Activated B cell treated with CpG ODN at 0.5 μM for 24 hours (primary cell): ENCODE results near the gene MIOX. TPM values are rescaled to one million over a fixed set of nuclear protein-coding genes. Genes with fewer than 3 reads are reported as not detected.
"Not testable (repeated sequence)": the region's sequence is repeated elsewhere in the genome, so short reads cannot be mapped to it uniquely, and the experiment has no call there.

Experiments used
- ATAC-seq: fragments of 200-7000 bp; cut with Tn5 transposase; one replicate; pipeline ENCODE4 v1.10.0; 2021; ENCODE audit warnings: low read depth, mild to moderate bottlenecking, moderate library complexity
- CTCF ChIA-PET: fragments of 350-600 bp; sonication (Branson Sonifier 250); formaldehyde crosslinking; loops from one replicate; lab custom pipeline; 2021; ENCODE audit warnings: antibody characterized with exemption; lab: Charles Lee
- POLR2A ChIA-PET: fragments of 350-600 bp; sonication (Branson Sonifier 250); formaldehyde crosslinking; loops from one replicate; lab custom pipeline; 2021; ENCODE audit warnings: antibody characterized with exemption; lab: Charles Lee
- DNase-seq: peaks from one replicate; pipeline ENCODE4 v3.0.0; 2022
- H3K27ac Mint-ChIP-seq: one replicate; pipeline ENCODE4 v1.8.0; 2020; ENCODE audit warnings: mixed read lengths
- H3K27me3 Mint-ChIP-seq: one replicate; pipeline ENCODE4 v1.8.0; 2021; ENCODE audit warnings: mixed read lengths
- H3K36me3 Mint-ChIP-seq: one replicate; pipeline ENCODE4 v1.8.0; 2021; ENCODE audit warnings: low read depth, mixed read lengths
- H3K4me1 Mint-ChIP-seq: one replicate; pipeline ENCODE4 v1.8.0; 2021; ENCODE audit warnings: mixed read lengths
- H3K4me3 Mint-ChIP-seq: one replicate; pipeline ENCODE4 v1.8.0; 2020; ENCODE audit warnings: mild to moderate bottlenecking, mixed read lengths
- H3K9me3 Mint-ChIP-seq: one replicate; pipeline ENCODE4 v1.8.0; 2020; ENCODE audit warnings: mixed read lengths
- CTCF ChIP-seq: fragments of 200-600 bp; IDR thresholded peaks from one replicate; pipeline ENCODE4 v1.8.0; 2022; ENCODE audit warnings: antibody characterized with exemption, mild to moderate bottlenecking
- intact Hi-C: fragments of 100-400 bp; cut with micrococcal nuclease; formaldehyde crosslinking; loops from one replicate; pipeline ENCODE4 v1.15.1; 2024
- total RNA-seq: library from RNA; stranded (reverse); gene quantifications from 2 replicates; pipeline ENCODE4 v1.2.3, GENCODE V29; 2022

The MIOX gene
- total RNA-seq, 1 donor from 2014 or later: 0.22 TPM

GRCh38 chr22:50532824-50533796 is 46.5 kb downstream of the MIOX start:
- peak overlapping the region; percentile 92 for H3K4me3 Mint-ChIP-seq
- ChIA-PET CTCF (interaction anchor here (1.7 kb wide), 1 partner anchor 7 kb away, joined by 6 read pairs; the partner anchor contains the start of gene SCO2), POLR2A (interaction anchor here (0.5 to 13.6 kb wide), 8 partner anchors 8 to 87 kb away, joined by 3 to 946 read pairs (median 33); partner anchors contain the start of genes CHKB, KLHDC7B, LMF2 and NCAPH2)
- no peaks in the 10 kb centered on the region for H3K9me3 Mint-ChIP-seq
- intact Hi-C loops: no loop called here
- DNase-seq (no peak), ATAC-seq (no peak)
- peaks cover 7% of the 10 kb centered on the region for H3K36me3 Mint-ChIP-seq
- H3K27ac Mint-ChIP-seq: peak overlapping the region; percentile 99
- H3K27me3 Mint-ChIP-seq: no peaks in the 10 kb centered on the region
- TF ChIP-seq CTCF: no peak
- H3K4me1 Mint-ChIP-seq: peaks cover 53% of the 10 kb centered on the region

GRCh38 chr22:50533856-50534711 is 47.4 kb downstream of the MIOX start:
- ChIA-PET CTCF (interaction anchor here (0.8 to 1.7 kb wide), 2 partner anchors 8 kb away, joined by 3 to 6 read pairs; partner anchors contain the start of gene SCO2), POLR2A (interaction anchor here (0.6 to 13.6 kb wide), 8 partner anchors 9 to 361 kb away, joined by 3 to 946 read pairs (median 24); partner anchors contain the start of genes KLHDC7B, SCO2 and SYCE3)
- H3K27me3 Mint-ChIP-seq, intact Hi-C loops, H3K36me3 Mint-ChIP-seq, H3K9me3 Mint-ChIP-seq, DNase-seq, ATAC-seq: not testable (repeated sequence)
- Mint-ChIP-seq H3K4me3 (peak overlapping the region; percentile 66), H3K4me1 (peaks cover 52% of the 10 kb centered on the region), H3K27ac (peak overlapping the region; percentile 99)

GRCh38 chr22:50535113-50535512 is 48.5 kb downstream of the MIOX start:
- no peak for DNase-seq
- ATAC-seq: no peak
- intact Hi-C loops: no loop called here
- peak overlapping the region; percentile 99 for H3K27ac Mint-ChIP-seq
- H3K4me3 Mint-ChIP-seq: peak overlapping the region; percentile 63
- H3K36me3 Mint-ChIP-seq: peaks cover 4% of the 10 kb centered on the region
- TF ChIP-seq CTCF: no peak
- no peaks in the 10 kb centered on the region for H3K27me3 Mint-ChIP-seq
- ChIA-PET CTCF (interaction anchor here (1.0 to 1.7 kb wide), 2 partner anchors 9 to 11 kb away, joined by 4 to 6 read pairs; partner anchors contain the start of gene SCO2), POLR2A (interaction anchor here (0.6 to 13.6 kb wide), 6 partner anchors 10 to 241 kb away, joined by 3 to 946 read pairs (median 5); partner anchors contain the start of genes KLHDC7B, SCO2 and SYCE3)
- no peaks in the 10 kb centered on the region for H3K9me3 Mint-ChIP-seq
- peaks cover 61% of the 10 kb centered on the region for H3K4me1 Mint-ChIP-seq

GRCh38 chr22:50536226-50536625 is 49.6 kb downstream of the MIOX start:
- TF ChIP-seq CTCF: no peak
- Mint-ChIP-seq H3K27ac (peak overlapping the region; percentile 59), H3K27me3 (no peaks in the 10 kb centered on the region), H3K4me1 (peaks cover 71% of the 10 kb centered on the region), H3K9me3 (no peaks in the 10 kb centered on the region), H3K4me3 (no peak overlapping the region), H3K36me3 (peaks cover 3% of the 10 kb centered on the region)
- ChIA-PET POLR2A (interaction anchor here (0.7 to 13.6 kb wide), 3 partner anchors 9 to 576 kb away, joined by 6 to 946 read pairs (median 52); partner anchors contain the start of genes KLHDC7B and SCO2), CTCF (interaction anchor here (1.0 kb wide), 1 partner anchor 10 kb away, joined by 4 read pairs; no protein-coding TSS in a partner anchor)
- ATAC-seq: no peak
- no peak for DNase-seq
- intact Hi-C loops: no loop called here

- ChIA-PET CTCF (no interaction called here), POLR2A (interaction anchor here (0.7 to 16.7 kb wide), 2 partner anchors 8 to 180 kb away, joined by 5 to 946 read pairs; partner anchors contain the start of genes SCO2 and TYMP)
- H3K9me3 Mint-ChIP-seq: peaks cover 2% of the 10 kb centered on the region
- intact Hi-C loops: loop anchor here (2.0 kb wide), 1 partner anchor 347 kb away; no protein-coding TSS in a partner anchor
- TF ChIP-seq CTCF: no peak
- H3K27ac Mint-ChIP-seq: peak overlapping the region; percentile 91
- DNase-seq: no peak
- ATAC-seq: no peak
- peaks cover 10% of the 10 kb centered on the region for H3K36me3 Mint-ChIP-seq
- peaks cover 82% of the 10 kb centered on the region for H3K4me1 Mint-ChIP-seq
- H3K27me3 Mint-ChIP-seq: no peaks in the 10 kb centered on the region
- peak overlapping the region; percentile 13 for H3K4me3 Mint-ChIP-seq
Observed at GRCh38 chr22:50537765-50538164, 51.1 kb downstream of the MIOX start.
